ENCODE measurements around the gene VPREB3.

Gene VPREB3

DNA sequence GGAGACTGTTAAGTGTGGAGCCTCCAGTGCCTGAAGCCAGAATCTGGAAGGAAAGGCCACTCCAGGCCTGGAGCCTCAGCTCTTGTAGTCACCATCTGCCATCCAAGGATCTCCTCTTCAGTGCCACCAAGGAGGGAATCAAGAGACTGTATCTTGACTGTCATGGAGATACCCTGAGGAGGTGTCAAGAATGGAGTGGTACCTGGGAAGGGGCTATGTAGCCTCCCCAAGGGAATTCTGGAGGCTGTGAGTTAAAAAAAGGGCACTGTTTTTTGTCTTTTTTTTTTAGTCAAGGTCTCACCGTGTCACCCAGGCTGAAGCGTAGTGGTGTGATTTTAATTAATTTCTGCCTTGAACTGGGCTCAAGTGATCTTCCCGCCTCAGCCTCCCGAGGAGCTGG lies 5.3 kb upstream of the VPREB3 start:
- Histone ChIP-seq H2AFZ (ENCODE audit: low read depth, low read length) (no peak overlapping the region), H4K20me1 (ENCODE audit: insufficient read depth, low read length) (peaks cover 5% of the 10 kb centered on the region; the same call in 1 of the 2 replicates), H3K4me2 (ENCODE audit: low read length) (no peak overlapping the region), H3K9ac (ENCODE audit: low read length) (no peak overlapping the region), H3K4me1 (ENCODE audit: low read length) (no peaks in the 10 kb centered on the region), H3K4me3 (ENCODE audit: low read length) (no peak overlapping the region), H3K36me3 (replicated peaks; ENCODE audit: low read depth, low read length) (peaks cover 14% of the 10 kb centered on the region), H3K27ac (ENCODE audit: low read length) (no peak overlapping the region), H3K79me2 (ENCODE audit: low read length) (no peaks in the 10 kb centered on the region), H3K9me3 (ENCODE audit: insufficient read depth, low read length) (no peaks in the 10 kb centered on the region), H3K27me3 (ENCODE audit: low read depth, low read length) (no peaks in the 10 kb centered on the region)
- TF ChIP-seq EZH2phosphoT487 (IDR thresholded peaks at IDR 0.05; ENCODE audit: low read depth): no peak
- TF ChIP-seq CTCF (IDR thresholded peaks at IDR 0.05; ENCODE audit: low read depth, low read length): no peak

DNA sequence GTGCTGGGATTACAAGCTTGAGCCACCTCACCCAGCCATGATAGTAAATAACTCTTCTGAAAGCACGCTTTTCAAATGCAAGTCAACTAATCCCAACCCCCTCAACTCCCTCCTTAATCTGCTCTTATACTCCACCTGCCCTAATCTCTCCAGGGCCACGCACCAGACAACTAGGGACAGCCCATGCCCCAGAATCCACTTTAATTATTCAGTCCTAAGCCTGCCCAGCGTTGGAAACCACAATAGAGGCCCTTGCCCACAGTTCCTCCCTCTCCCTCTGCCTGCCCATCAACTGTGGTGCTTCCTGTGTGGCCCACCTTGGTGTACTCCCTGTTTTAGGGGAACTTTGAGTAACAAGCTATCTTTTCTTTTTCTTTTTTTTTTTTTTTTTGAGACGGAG lies 2.7 kb upstream of the VPREB3 start:
- no peaks in the 10 kb centered on the region for H3K79me2 ChIP-seq (ENCODE audit: low read length)
- no peaks in the 10 kb centered on the region for H3K9me3 ChIP-seq (ENCODE audit: insufficient read depth, low read length)
- no peak for TF ChIP-seq CTCF (IDR thresholded peaks at IDR 0.05; ENCODE audit: low read depth, low read length)
- TF ChIP-seq EZH2phosphoT487 (IDR thresholded peaks at IDR 0.05; ENCODE audit: low read depth): no peak
- H3K27me3 ChIP-seq (ENCODE audit: low read depth, low read length): no peaks in the 10 kb centered on the region
- no peak overlapping the region for H3K4me2 ChIP-seq (ENCODE audit: low read length)
- H4K20me1 ChIP-seq (ENCODE audit: insufficient read depth, low read length): no peaks in the 10 kb centered on the region
- H3K27ac ChIP-seq (ENCODE audit: low read length): no peak overlapping the region
- H3K36me3 ChIP-seq (replicated peaks; ENCODE audit: low read depth, low read length): no peaks in the 10 kb centered on the region
- H3K4me1 ChIP-seq (ENCODE audit: low read length): peaks cover 24% of the 10 kb centered on the region
- no peak overlapping the region for H2AFZ ChIP-seq (ENCODE audit: low read depth, low read length)
- no peak overlapping the region for H3K4me3 ChIP-seq (ENCODE audit: low read length)
- H3K9ac ChIP-seq (ENCODE audit: low read length): no peak overlapping the region

DNA sequence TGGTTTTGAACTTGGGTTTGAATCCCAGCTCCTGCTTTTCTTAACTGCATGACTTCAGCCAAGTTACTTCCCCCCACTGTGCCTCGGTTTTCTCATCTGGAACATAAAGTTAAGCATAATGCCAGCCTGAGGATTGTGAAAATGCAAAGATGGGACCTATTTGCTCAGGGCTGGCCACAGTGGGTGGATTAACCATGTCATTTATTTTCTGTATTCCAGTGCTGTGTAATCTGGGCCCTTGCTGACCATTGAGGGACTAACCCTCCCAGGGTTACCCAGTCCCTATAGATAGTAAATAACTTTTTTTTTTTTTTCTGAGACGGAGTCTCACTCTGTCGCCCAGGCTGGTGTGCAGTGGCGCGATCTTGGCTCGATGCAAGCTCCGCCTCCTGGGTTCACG lies 1.5 kb upstream of the VPREB3 start:
- Histone ChIP-seq H3K27me3 (ENCODE audit: low read depth, low read length) (no peaks in the 10 kb centered on the region), H3K4me2 (ENCODE audit: low read length) (no peak overlapping the region), H3K27ac (ENCODE audit: low read length) (no peak overlapping the region), H3K79me2 (ENCODE audit: low read length) (no peaks in the 10 kb centered on the region), H3K9ac (ENCODE audit: low read length) (no peak overlapping the region), H2AFZ (ENCODE audit: low read depth, low read length) (no peak overlapping the region), H3K4me3 (ENCODE audit: low read length) (no peak overlapping the region), H4K20me1 (ENCODE audit: insufficient read depth, low read length) (no peaks in the 10 kb centered on the region), H3K9me3 (ENCODE audit: insufficient read depth, low read length) (no peaks in the 10 kb centered on the region), H3K4me1 (ENCODE audit: low read length) (peaks cover 28% of the 10 kb centered on the region), H3K36me3 (replicated peaks; ENCODE audit: low read depth, low read length) (no peaks in the 10 kb centered on the region)
- TF ChIP-seq CTCF (IDR thresholded peaks at IDR 0.05; ENCODE audit: low read depth, low read length) (no peak), EZH2phosphoT487 (IDR thresholded peaks at IDR 0.05; ENCODE audit: low read depth) (no peak)

DNA sequence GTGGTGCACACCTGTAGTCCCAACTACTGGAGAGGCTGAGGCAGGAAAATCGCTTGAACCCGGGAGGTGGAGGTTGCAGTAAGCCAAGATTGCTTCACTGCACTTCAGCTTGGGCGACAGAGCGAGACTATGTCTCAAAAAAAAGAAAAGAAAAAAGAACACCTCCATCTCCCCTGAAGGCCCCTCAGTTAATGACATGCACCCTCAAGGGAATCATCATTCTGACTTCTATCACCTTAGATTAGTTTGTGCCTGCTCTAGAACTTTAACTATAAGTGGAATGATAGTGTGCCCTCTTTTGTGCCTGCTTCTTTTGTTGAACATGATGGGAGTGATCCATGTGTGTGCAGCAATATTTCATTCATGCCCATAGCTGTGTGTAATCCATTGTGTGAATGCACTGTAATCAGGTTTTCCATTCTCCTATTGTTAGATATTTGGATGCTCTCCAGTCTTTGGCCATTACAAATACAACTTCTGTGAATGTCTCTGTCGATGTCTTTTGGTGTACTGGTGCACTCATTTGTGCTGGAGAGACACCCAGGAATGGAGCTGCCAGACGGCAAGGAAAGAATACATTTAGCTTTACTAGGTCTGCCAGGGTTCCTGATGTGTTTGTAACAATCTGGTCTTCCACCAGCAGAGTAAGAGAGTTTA lies 883 bp upstream of the VPREB3 start:
- no peak overlapping the region for H3K9ac ChIP-seq (ENCODE audit: low read length)
- H2AFZ ChIP-seq (ENCODE audit: low read depth, low read length): no peak overlapping the region
- H4K20me1 ChIP-seq (ENCODE audit: insufficient read depth, low read length): no peaks in the 10 kb centered on the region
- H3K79me2 ChIP-seq (ENCODE audit: low read length): no peaks in the 10 kb centered on the region
- H3K36me3 ChIP-seq (replicated peaks; ENCODE audit: low read depth, low read length): no peaks in the 10 kb centered on the region
- H3K4me1 ChIP-seq (ENCODE audit: low read length): peaks cover 32% of the 10 kb centered on the region
- no peak for TF ChIP-seq EZH2phosphoT487 (IDR thresholded peaks at IDR 0.05; ENCODE audit: low read depth)
- TF ChIP-seq CTCF (IDR thresholded peaks at IDR 0.05; ENCODE audit: low read depth, low read length): no peak
- H3K27ac ChIP-seq (ENCODE audit: low read length): no peak overlapping the region
- no peaks in the 10 kb centered on the region for H3K27me3 ChIP-seq (ENCODE audit: low read depth, low read length)
- no peak overlapping the region for H3K4me3 ChIP-seq (ENCODE audit: low read length)
- no peaks in the 10 kb centered on the region for H3K9me3 ChIP-seq (ENCODE audit: insufficient read depth, low read length)
- H3K4me2 ChIP-seq (ENCODE audit: low read length): no peak overlapping the region
